22Rv1 (cell line): Measurements from ENCODE around the gene GNB5.

Experiments used
- H3K27ac ChIP-seq: fragments of 450-650 bp; 2 replicates; pipeline ENCODE4 v1.5.1; 2017
- ZFX ChIP-seq: fragments of 450-650 bp; IDR thresholded peaks from 2 replicates; pipeline ENCODE4 v1.6.1; 2017; ENCODE audit warnings: antibody characterized with exemption, borderline replicate concordance
- TF ChIP-seq, protein P1 (sequence below): fragments of 450-650 bp; IDR thresholded peaks from 2 replicates; pipeline ENCODE4 v1.5.1; 2017; ENCODE audit warnings: mild to moderate bottlenecking

The GNB5 gene

DNA sequence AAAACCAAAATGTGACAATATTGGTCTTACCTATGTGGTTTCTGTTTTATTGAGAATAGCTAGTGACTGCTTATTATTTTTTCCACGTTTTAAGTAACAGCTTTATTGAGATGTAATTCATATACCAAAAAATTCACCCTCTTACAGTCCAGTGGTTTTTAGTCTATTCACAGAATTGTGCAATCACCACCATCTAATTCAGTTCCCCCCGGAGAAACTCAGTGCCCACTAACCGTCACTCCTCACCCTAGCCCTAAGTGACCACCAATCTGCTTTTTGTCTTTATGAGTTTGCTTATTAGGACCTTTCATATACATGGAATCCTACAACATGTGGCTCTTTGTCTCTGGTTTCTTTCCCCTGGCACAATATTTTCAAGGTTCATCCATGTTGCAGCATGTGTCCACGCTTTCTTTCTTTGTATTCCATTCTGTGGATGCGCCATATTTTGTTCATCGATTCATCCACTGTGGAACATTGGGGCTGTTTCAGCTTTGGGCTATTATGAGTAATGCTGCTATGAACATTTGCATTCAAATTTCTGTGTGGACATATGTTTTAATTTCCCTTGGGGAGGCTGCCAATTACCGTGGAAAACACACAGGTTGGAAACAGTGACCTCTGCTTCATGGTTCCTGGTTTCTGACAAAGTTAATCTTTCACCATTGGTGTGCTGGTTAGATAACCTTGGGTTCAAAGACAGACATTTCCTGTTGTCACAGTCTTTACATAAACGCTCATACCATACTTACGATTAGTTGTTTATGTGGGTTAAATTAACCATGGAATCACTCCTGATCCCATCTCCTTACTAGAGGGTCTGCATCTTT, 75.4 kb downstream of the GNB5 start:
- TF ChIP-seq ZFX, result no peak
- TF ChIP-seq, protein P1, sequence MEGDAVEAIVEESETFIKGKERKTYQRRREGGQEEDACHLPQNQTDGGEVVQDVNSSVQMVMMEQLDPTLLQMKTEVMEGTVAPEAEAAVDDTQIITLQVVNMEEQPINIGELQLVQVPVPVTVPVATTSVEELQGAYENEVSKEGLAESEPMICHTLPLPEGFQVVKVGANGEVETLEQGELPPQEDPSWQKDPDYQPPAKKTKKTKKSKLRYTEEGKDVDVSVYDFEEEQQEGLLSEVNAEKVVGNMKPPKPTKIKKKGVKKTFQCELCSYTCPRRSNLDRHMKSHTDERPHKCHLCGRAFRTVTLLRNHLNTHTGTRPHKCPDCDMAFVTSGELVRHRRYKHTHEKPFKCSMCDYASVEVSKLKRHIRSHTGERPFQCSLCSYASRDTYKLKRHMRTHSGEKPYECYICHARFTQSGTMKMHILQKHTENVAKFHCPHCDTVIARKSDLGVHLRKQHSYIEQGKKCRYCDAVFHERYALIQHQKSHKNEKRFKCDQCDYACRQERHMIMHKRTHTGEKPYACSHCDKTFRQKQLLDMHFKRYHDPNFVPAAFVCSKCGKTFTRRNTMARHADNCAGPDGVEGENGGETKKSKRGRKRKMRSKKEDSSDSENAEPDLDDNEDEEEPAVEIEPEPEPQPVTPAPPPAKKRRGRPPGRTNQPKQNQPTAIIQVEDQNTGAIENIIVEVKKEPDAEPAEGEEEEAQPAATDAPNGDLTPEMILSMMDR, result no peak
- no peak overlapping the region for H3K27ac ChIP-seq

DNA sequence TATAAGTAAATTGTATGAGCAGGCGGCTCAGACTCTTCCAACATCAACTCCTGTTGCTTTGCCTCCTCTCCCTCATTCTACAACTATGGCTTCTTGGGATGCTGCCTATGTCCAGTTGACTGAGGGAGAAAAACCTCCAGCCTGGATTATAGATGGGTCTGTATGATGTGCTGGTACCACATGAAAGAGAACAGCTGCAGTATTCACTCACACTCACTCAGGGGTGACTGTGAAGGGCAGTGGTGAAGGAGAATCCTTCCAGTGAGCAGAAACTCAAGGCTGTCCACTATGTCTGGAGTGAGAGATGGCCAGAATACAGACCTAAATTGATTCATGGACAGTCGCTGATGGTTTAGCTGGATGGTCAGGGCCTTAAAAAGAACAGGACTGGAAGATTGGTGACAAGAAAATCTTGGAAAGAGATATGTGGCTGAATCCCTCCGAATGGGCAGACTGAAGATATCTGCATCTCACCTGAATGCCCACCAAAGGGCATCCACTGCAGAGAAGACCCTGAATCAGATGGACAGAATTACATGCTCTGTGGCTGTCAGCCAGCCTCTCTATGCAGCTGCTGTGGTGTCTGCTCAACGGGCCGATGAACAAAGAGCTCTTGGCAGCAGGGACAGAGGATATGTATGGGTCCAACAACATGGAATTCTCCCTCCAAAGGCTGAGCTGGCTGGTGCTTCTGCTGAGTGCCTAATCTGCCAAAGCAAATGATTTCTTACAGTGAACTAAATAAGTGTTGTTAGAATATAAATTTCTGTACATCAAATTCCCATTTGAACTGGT, 76.7 kb downstream of the GNB5 start:
- no peak overlapping the region for H3K27ac ChIP-seq
- TF ChIP-seq, protein P1, result no peak
- TF ChIP-seq ZFX, result no peak

DNA sequence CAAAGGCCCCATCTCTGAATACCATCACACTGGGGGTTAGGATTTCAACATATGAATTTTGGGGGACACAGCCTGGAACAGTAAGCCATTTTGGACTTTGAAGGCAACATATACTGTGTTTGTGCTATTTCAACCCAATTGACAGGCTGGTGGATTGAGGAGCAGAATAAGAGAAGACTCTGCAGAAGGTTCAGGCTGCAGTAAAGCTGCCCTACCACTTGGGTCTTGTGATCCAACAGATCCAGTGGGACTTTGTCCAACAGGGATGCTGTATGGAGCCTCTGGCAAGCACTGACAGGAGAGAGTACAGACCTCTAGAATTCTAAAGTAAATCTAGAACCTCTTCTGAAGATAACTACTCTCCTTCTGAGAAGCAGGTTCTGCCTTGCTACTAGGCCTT, 77.5 kb downstream of the GNB5 start:
- TF ChIP-seq ZFX, result no peak
- TF ChIP-seq, protein P1, result no peak
- no peak overlapping the region for H3K27ac ChIP-seq

DNA sequence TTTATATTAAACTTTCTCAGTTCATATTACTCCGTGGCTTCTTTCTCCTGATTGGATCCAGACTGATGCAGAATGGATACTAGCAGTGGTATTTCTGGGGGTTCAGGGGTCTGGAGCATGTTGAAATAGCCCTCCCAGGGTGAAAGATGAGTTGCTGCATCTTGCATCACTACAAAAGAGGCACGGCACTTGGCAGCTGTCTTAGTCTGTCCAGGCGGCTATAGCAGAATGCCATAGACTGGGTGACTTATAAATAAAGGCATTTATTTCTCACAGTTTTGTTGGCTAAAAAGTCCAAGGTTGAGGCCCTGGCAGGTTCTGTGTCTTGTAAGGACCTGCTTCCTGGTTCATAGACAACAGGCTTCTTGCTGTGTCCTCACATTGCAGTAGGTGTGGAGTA, 78.0 kb downstream of the GNB5 start:
- H3K27ac ChIP-seq, result no peak overlapping the region

DNA sequence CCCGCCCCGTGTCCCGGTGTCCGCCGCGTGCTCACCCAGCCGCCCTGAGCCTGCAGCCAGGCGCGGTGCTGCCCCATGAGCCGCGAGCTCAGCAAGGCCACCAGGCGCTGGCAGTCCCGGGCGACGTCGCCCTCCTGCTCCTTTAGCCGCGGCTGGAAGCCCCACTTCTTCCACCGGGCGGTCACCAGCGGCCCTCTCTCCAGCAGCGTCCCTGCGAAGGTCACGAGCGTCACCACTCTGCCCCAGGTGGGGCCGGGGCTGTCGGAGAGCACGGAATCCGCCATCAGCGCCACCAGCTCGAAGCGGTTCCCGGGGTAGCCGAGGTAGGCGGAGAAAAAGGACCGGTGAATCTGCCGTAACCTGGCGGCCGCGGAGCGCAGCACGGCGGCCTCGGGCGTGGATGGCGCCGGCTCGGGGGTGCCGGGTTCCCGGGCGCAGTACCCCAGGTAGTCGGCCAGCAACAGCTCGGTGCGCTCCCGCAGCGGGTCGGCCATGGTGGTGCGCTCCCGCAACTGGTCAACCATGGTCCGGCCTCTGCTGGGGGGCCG, 78.9 kb downstream of the GNB5 start:
- no peak for TF ChIP-seq ZFX
- TF ChIP-seq, protein P1, result peak; percentile 10; the same call in 1 of the 2 replicates
- H3K27ac ChIP-seq, result no peak overlapping the region

More for the DNA sequence above, 78.0 kb downstream of the GNB5 start:
- no peak for TF ChIP-seq ZFX
- TF ChIP-seq, protein P1, result no peak

DNA sequence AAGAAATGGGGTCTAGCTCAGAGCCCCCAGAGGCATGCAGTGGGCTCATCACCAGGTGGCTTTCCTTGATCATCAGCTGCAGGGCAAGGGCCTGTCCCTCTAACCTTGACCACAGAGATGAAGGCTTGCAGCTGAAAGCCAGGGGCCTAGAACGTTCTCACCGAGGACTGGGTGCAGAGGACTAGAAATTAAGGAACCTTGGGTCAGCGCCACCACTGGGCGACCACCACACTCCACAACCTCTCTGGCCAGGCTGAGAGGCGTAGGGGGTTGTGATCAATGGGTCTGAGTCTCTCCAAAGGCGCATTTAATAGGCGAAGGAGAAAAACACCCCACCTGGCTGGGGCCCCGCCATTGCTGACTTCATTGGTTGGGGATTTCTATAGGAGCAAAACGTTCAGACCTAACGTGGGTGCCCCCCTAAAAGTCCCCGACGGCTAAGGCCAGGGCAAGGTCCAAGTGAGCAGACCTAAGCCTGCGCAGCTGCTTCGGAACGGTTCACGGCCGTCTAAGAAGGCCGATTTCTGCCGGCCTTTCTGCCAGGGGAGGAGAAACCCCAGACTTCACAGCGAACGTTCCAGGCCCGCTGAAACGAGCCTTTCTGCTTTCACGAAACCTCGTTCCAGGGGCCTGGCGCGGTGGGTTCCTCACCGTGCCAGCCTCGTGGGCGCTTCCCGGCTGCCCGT, 79.5 kb downstream of the GNB5 start:
- TF ChIP-seq, protein P1, result no peak
- TF ChIP-seq ZFX, result no peak
- H3K27ac ChIP-seq, result no peak overlapping the region
